ENCODE results near the gene TENT4A.

The TENT4A gene

GRCh38 chr5:6717247-6717646, 4.0 kb downstream of the TENT4A start:
- in situ Hi-C loops (cut with HindIII; ENCODE audit: low sequenced_read_pairs) = no loop called here

GRCh38 chr5:6717687-6718086, 4.5 kb downstream of the TENT4A start:
- in situ Hi-C loops (cut with HindIII; ENCODE audit: low sequenced_read_pairs) = no loop called here

- in situ Hi-C loops (cut with HindIII; ENCODE audit: low sequenced_read_pairs) = no loop called here
Measured at GRCh38 chr5:6718161-6718681, 5.0 kb downstream of the TENT4A start.

- in situ Hi-C loops (cut with HindIII; ENCODE audit: low sequenced_read_pairs) = no loop called here
Measured at GRCh38 chr5:6718718-6719117, 5.5 kb downstream of the TENT4A start.

- in situ Hi-C loops (cut with HindIII; ENCODE audit: low sequenced_read_pairs) = no loop called here
Measured at GRCh38 chr5:6719417-6719816, 6.2 kb downstream of the TENT4A start.

- in situ Hi-C loops (cut with HindIII; ENCODE audit: low sequenced_read_pairs) = no loop called here
Measured at GRCh38 chr5:6719896-6720560, 6.8 kb downstream of the TENT4A start.

- in situ Hi-C loops (cut with HindIII; ENCODE audit: low sequenced_read_pairs) = no loop called here
Measured at GRCh38 chr5:6720561-6720921, 7.3 kb downstream of the TENT4A start.

- in situ Hi-C loops (cut with HindIII; ENCODE audit: low sequenced_read_pairs) = no loop called here
Measured at GRCh38 chr5:6721442-6721841, 8.2 kb downstream of the TENT4A start.

GRCh38 chr5:6722015-6722414, 8.8 kb downstream of the TENT4A start:
- in situ Hi-C loops (cut with HindIII; ENCODE audit: low sequenced_read_pairs) = no loop called here

GRCh38 chr5:6723122-6723815, 10.0 kb downstream of the TENT4A start:
- in situ Hi-C loops (cut with HindIII; ENCODE audit: low sequenced_read_pairs) = no loop called here

- in situ Hi-C loops (cut with HindIII; ENCODE audit: low sequenced_read_pairs) = no loop called here
Measured at GRCh38 chr5:6723816-6724300, 10.6 kb downstream of the TENT4A start.

- in situ Hi-C loops (cut with HindIII; ENCODE audit: low sequenced_read_pairs) = no loop called here
Measured at GRCh38 chr5:6724321-6724929, 11.2 kb downstream of the TENT4A start.

GRCh38 chr5:6725421-6725820, 12.2 kb downstream of the TENT4A start:
- in situ Hi-C loops (cut with HindIII; ENCODE audit: low sequenced_read_pairs) = no loop called here

GRCh38 chr5:6726006-6726405, 12.8 kb downstream of the TENT4A start:
- in situ Hi-C loops (cut with HindIII; ENCODE audit: low sequenced_read_pairs) = no loop called here

- in situ Hi-C loops (cut with HindIII; ENCODE audit: low sequenced_read_pairs) = no loop called here
Measured at GRCh38 chr5:6727231-6727630, 14.0 kb downstream of the TENT4A start.

- in situ Hi-C loops (cut with HindIII; ENCODE audit: low sequenced_read_pairs) = no loop called here
Measured at GRCh38 chr5:6728011-6728794, 15.0 kb downstream of the TENT4A start.

GRCh38 chr5:6728795-6729183, 15.6 kb downstream of the TENT4A start:
- in situ Hi-C loops (cut with HindIII; ENCODE audit: low sequenced_read_pairs) = no loop called here

GRCh38 chr5:6729386-6730310, 16.4 kb downstream of the TENT4A start:
- in situ Hi-C loops (cut with HindIII; ENCODE audit: low sequenced_read_pairs) = no loop called here

GRCh38 chr5:6730407-6730806, 17.2 kb downstream of the TENT4A start:
- in situ Hi-C loops (cut with HindIII; ENCODE audit: low sequenced_read_pairs) = no loop called here

- in situ Hi-C loops (cut with HindIII; ENCODE audit: low sequenced_read_pairs) = no loop called here
Measured at GRCh38 chr5:6730807-6731206, 17.6 kb downstream of the TENT4A start.
